T follicular helper cell (primary cell): ENCODE measurements around the gene ABL2.

Source experiments
- DNase-seq: peaks from one replicate; pipeline ENCODE4 v3.0.0-alpha.2; 2020; ENCODE audit warnings: low read depth

The ABL2 gene

DNA sequence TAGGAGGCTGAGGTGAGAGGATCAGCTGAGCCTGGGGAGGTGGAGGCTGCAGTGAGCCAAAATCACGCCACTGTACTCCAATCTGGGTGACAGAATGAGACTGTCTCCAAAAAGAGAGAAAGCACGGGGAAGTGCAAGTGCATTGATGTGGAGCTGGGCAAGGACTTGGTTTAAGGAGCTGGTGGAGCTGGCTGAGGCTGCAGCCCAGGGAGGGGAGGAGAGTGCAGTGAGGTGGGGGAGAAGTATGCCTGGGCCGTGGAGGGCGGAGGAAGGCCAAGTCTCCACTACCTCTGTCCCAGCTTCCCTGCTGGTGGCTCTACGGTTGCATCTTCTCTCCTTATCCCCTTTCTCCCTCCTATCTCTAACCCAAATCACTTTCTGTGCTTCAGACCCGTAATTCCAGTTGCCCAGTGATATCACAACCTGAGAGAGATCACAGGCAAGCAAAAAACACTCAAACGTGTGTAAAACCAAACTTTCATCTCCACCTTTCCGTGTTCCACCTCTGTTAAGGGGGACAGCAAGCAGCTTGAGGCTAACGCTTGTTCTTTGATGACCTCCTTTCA is 136.5 kb downstream of the ABL2 start:
- no peak for DNase-seq

DNA sequence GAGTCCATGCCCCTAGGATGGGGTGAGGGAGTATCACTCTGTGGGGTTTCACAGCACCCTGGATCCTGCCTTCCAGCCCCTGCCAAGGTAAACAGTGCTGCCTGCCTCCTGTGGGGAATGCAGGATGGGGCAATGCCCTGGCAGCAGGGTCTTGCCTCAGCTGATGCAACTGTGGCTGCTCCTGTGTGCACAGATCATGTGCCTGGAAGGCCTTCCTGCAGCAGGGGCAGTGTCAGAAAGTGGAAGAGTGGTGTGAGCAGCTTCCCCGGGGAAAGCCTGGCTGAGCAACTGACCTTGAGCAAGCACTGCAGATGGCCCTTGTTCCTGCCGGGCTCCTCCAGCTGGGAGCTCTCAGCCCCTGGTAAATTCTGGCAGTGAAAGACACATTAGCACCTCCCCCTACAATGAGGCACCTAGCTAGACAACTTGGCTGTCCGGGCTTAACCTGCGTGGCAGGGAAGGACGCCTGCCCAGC is 137.7 kb downstream of the ABL2 start:
- DNase-seq = no peak

DNA sequence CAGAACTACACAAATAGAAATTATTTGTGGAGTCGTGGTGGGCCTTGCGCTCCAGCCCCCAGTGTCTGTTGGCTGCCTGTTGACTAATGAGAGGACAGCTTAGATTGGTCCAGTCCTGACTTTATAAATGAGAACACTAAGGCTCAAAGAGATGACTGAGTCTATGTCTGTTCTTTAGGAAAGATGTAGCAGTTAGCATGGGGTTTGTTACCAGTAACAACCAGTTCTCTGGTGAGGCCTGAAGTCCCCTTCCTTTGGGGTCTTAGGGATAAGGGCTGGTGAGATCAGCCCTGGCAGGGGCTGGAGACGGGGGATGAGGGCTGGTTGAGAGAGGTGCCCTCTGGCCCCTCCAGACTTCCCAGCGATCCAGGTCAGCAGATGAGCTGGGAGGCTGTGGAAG is 138.6 kb downstream of the ABL2 start:
- no peak for DNase-seq

DNA sequence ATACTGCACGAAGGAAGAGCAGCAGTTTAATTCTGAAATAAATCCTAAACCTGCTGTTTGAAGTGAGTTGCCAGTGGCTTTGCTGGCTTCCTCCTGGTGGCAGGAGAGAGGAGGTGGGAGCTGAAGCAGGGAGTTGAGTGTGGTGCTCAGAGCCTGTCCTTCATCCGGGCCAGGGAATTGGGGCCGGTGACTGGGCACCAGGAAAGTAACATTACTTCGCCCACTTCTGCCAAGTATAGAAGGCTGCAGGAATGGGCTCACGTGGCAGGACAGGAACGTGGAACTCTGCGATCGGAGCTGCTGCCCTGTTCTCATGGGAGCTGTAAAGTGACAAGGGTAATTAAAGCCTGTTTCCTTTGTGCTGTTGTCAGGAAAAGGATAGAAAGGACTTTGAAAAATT is 139.0 kb downstream of the ABL2 start:
- DNase-seq = no peak

DNA sequence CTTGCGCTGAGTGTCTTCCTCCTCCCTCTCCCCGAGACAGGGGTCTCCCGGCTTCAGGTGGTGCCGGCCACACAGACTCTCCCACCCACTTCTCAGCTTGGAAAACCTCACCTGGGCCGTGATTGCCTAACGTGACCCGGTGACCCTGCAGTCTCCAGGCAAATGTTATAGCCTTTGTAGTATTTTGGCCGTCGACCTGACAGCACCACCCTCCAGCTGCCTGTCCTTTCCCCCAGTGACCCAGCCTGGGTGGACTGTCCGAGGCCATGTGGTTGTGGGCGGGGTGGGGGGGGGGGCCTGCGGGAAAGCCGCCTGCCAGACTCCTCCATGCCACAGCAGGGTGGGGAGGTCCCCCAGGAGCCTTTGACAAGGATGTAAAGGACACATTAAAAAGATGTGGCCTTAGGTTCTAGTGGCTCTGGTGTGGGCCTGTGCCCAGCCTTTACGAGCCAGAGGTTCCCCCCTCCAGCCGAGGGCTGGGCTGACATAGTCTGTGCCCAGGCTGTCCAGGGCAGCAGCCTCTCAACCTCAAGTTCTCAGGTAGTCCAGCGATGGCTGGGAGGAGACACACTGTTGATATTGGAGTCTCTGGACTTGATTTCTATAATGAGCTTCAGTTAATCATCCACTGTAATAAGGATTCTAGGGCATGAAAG is 139.5 kb downstream of the ABL2 start:
- no peak for DNase-seq

DNA sequence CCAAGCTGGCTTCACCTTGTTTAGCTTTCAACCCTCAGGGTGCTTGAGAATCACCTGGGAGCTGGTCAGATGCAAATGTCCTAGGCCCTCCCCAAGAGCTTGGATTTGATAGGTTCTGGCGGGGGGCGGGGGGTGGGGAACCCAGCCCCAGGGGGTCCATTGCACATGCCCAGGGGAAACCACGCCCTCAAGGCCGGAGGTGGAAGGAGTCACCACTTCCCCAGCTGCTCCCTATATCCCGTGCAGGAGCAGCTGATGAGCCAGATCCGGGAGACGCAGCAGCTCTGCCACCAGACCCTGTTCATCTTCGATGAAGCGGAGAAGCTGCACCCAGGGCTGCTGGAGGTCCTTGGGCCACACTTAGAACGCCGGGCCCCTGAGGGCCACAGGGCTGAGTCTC is 141.8 kb downstream of the ABL2 start:
- DNase-seq = no peak

DNA sequence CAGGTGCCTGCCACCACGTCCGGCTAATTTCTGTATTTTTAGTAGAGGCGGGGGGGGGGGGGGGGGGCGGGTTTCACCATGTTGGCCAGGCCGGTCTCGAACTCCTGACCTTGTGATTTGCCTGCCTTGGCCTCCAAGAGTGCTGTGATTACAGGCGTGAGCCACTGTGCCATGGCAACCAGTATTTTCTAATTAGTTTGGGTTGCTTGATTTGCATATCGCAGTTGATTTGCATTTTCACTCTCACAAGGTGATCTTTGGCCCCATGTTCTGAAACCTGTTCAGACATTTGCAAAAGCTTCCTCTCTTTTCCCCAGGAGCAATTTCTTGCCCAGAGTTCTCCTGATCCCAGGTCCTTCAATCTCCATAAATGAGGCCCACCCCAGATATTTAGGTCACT is 145.9 kb downstream of the ABL2 start:
- DNase-seq = no peak

DNA sequence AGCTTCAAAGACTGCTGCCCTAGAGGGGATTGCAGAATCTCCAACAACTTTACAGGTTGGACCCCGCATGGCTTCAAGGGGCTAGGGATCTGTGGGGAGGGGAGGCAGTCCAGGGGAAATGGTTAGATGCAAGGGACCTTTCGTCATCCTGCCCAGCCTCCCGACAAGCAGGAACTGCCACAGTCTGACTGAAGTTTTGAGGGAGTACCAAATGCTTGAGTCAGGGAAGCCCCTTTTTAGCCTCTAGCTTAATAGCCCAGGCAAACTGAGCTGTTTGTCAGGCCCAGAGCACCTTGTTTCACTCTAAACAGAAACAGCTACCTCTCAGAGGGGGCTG is 146.5 kb downstream of the ABL2 start:
- DNase-seq = no peak

DNA sequence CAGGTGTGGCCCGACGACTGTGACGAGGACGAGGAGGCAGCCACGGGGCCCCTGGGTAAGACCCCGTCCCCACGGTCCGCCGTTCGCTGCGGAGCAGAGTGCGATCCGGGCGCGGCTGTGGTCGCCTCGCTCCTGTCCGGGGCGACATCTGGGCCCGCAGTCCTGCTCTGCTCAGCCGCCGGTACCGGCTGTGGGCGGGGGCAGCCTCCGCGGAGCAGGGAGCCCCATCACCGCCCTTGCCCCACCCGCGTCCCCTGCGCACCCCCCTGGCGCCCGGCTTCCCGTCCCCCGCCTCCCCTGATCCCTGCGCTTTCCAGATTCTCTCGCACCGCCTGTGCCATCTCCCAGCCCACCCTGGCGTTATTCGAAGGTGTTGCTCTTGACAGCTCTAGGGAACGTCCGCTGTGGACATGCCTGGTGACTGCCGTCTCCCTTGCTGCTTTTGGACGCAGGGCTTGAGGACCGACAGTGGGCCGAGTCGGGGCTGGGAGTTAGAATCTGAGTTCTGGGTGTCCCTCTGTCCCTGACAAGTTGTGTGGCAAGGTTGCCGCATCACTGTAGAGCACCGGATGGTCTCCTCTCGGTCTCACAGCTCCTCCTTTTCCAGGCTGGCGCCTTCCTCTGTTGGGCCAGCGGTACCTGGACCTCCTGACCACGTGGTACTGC is 147.0 kb downstream of the ABL2 start:
- DNase-seq = peak; percentile 21

DNA sequence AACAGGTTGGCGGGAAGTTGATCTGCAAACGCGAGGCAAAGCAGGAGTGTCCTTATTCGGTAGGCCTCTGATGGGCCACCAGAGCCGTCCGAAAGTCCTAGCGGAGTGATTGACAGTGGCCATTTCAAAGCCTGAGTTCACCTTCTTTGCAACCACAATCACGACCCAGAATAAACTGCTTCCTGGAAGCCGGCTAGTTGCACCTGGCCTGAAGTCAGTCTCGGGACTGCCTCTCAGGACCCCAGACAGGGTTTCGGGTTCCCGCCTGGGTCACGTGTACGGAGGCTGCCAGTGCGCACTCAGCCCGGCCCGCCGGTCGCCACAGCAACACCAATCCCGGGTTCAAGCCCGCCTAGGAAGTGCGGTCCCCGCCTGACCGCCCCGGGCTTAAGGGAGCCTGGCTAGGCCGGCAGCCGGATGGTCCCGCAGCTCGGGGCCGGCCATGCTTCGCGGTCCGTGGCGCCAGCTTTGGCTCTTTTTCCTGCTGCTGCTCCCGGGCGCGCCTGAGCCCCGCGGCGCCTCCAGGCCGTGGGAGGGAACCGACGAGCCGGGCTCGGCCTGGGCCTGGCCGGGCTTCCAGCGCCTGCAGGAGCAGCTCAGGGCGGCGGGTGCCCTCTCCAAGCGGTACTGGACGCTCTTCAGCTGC is 147.7 kb downstream of the ABL2 start, which contains the start of gene TOR3A:
Gene TOR3A, plus strand, starts transcription at position 384 of the 646 bp plus-strand sequence. Its CDS starts 59 bp downstream, at position 443.
- DNase-seq = peak; percentile 52

DNA sequence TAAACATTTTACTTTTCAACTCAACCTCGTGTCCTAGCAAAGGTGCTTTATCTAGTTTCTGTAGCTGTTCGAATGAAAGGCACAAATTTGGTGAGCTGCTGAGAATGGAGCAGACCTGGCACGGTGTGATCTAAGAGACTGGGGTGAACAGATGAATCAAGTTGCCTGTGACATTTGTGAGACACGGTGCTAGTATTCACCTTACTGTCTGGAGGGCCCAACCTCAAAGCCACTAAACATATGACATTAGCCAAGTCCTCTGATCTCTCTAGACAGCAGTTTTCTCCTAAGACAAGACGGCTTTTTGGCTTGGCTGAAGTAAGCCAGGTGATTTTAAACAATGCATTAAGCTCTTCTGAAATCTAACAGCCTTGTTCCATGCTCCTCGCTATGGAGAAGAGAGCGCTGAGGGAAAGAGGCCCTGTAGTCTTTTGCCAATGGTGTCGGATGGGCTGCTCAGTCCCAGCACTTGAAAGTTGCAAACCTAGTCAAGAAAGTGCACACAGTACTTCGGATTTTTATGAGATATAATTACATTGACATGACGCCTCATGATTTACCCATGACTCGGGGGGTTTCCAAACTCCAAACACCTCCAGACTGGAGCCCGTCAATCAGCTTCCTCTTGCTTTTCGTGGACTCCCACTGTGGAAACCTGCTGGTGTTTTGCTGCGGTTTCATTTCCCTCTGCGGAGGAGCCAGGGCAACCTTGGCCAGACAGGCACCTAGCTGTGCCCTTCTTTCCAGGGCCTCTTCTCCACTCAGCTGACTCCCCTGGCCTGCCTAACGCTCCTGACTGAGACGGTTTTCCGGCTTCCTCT is 148.4 kb downstream of the ABL2 start:
- DNase-seq = peak; percentile 39

DNA sequence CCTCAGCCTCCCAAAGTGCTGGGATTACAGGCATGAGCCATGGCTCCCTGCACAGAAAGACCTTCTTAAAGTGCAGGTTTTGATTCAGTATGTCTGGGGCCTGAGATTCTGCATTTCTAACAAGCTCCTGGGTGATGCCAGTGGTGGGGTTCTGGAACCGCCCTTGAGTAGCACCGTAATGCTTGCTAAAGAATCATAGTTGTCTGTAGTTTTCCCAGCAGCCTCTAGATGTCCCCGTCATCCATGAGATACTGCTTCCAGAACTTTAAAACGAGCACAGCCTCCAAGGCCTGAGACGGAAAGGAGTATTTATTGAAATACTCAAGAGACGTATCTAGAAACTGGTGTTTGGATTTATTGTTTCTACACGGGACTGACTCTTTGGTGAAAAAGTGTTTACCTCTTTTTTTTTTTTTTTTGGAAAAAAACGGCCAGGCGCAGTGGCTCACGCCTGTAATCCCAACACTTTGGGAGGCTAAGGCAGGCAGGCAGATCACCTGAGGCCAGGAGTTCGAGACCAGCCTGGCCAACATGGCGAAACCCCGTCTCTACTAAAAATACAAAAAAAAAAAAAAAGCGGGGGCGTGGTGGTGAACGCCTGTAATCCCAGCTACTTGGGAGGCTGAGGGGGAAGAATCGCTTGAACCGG is 150.2 kb downstream of the ABL2 start:
- DNase-seq = peak; percentile 30

DNA sequence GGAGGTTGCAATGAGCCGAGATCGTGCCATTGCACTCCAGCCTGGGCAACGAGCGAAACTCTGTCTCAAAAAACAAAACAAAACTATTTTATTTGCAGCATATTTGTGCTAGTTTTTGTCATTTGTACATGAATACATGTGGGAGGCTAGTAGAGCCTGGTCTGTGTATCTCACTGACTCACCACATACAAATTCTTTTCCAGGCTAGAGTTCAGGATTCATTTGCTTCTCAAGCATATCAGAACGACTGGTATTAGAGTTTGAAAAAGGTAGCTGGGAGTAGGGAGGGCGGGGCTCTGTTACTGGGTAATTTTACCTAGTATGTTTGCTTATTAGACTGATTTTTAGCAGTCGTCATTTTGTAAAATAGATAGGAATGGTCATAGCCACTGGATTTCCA is 152.1 kb downstream of the ABL2 start:
- DNase-seq = no peak

DNA sequence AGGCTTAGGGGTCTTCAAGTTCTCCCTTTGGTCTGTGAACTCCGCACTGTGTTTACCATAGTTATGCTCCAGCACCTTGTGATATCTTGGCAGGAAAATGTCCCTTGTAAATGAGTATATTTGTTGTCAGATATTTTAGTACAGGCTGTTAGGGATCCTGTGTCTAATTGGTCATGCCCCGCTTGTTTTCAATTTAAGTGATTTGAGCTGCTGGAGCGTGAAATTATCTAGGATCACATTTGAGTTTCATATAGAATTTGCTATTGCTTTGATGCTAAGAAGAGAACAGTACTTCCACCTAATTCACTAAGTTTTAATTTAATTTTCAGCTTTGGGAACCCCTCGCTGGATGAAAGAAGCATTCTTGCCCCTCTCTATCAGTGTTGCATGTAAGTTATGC is 163.0 kb downstream of the ABL2 start:
- no peak for DNase-seq

DNA sequence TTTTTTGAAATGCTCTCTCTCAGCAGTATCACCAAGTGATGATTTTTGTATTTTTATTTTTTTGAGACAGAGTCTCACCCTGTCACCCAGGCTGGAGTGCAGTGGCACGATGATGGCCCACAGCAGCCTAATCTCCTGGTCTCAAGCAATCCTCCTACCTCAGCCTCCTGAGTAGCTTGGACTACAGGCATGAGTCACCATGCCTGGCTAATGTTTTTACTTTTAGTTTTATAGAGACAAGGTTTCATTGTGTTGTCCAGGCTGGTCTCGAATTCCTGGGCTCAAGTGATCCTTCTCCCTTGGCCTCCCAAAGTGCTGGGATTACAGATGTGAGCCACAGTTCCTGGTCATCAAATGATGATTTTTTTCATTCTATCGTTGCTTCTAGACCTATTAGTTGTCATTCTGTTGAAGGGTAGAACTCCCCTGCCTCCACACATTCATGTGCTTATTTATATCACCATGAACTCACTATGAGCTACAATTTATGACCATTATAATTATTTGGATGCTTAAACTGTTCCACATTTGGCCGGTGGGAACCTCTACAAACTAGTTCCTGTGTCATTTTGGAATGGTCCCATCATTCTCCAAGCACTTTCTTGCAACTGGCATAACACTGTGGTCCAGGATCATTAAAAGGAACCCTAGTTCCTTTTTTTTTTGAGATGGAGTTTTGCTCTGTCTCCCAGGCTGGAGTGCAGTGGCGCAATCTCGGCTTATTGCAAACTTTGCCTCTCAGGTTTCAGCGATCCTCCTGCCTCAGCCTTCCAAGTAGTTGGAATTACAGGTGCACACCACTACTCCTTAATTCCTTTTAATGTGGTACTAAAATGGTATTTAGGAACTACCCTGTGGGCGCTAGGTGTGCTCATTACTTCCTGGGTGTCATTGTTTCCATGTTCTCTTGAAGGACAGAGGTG is 167.9 kb downstream of the ABL2 start:
- DNase-seq = no peak

DNA sequence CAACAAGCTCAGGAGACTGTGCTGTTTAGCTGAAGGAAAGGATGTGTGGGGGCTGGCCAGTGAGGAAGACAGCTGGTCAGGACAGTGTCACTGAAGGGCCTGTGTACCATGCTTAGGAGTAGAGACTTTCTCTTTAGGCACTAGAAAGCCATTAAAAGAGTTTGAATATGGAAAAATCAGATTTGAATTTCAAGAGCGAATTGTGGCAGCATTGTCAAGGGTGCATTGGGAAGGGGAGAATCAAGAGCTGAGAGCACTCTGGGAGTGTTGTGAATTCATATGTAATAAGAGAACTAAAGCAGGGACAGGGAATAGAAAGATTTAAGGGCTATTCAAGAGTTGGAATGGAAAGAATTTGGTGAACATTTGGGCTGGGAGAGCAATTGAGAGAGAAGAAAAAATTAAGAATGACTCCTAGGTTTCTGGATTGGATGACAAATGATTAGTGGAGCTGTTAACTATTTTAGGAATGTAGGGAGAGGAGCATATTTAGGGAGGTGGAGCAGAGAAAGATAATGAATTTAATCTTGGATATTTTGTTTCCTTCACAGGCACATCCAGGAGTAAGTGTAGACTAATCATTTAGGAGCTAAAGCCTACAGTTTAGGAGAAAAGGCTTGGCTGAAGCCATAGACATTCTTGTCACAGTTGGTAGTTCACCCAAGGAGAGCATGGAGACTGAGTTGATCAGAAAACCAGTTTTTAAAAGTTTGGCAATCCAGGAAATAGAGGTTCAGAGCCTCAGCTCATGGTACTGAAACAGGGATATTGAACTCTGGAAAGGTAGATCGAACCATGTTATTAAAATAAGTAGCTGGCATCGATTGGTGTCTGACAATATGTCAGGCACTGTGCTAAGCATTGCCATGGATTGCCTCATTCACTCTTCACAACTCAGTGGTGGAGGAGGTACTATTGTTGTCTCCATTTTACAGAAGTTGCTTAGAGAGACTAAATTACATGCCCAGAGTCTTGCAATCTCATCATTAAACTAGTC is 170.7 kb downstream of the ABL2 start:
- DNase-seq = no peak

DNA sequence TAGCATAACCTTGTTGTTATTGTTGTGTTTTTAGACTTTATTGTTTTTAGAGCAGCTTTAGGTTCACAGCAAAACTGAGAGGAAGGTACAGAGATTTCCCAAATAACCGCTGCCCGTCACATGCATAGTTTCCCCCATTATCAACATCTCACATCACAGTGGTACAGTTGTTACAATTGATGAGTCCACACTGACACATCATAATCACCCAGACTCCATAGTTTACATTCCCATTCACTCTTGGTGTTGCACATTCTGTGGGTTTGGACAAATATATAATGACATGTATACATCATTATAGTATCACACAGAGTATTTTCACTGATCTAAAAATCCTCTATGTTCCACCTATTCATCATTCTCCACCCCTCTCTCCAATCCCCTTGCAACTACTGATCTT is 173.5 kb downstream of the ABL2 start:
- DNase-seq = no peak

DNA sequence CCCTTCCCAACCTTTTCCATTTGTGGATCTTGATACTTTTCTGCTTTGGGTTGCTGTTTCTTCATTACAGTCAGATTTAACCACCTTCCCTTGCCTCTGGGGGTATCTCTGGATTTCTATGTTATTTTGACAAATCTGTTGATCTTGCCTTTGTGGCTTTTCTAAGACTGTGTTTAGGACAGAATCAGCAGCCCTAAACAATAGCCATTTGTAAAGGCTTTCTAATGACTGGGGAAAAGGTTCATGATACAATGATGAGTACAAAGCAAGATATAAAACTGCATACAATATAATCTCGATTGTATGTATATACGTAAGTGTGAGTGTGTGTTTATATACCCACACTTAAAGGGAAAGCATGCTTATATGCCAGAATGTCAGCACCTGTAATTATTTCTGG is 176.0 kb downstream of the ABL2 start:
- DNase-seq = no peak

DNA sequence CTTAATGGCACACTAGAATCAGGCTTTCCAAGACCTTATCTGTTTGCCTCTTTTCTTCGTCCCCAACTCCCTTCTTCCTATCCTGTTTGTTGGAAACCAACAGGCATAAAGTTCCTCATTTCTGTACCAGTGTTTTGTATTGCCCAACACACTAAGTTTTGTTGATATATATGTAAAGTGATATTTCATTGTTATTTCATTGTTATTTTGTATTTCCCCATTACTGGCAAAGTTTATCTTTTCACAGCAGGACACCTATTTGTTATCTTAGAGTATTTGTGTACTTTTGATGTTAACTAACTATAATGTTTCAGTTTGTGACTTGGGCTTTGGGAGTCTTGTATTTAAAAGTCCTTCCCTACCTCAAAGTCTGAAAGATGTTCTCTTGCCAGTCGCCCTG is 176.7 kb downstream of the ABL2 start:
- DNase-seq = no peak
